Islet of Langerhans (tissue), 1 donor: ENCODE measurements around the gene RPS2.
"Not testable (repeated sequence)": the region's sequence is repeated elsewhere in the genome, so short reads cannot be mapped to it uniquely, and the experiment has no call there.

ENCODE experiments used
- FAIRE-seq: peaks from one replicate; lab custom pipeline; 2011; peaks lifted over from hg19 to GRCh38; lab: Jason Lieb, UNC

Gene RPS2

DNA sequence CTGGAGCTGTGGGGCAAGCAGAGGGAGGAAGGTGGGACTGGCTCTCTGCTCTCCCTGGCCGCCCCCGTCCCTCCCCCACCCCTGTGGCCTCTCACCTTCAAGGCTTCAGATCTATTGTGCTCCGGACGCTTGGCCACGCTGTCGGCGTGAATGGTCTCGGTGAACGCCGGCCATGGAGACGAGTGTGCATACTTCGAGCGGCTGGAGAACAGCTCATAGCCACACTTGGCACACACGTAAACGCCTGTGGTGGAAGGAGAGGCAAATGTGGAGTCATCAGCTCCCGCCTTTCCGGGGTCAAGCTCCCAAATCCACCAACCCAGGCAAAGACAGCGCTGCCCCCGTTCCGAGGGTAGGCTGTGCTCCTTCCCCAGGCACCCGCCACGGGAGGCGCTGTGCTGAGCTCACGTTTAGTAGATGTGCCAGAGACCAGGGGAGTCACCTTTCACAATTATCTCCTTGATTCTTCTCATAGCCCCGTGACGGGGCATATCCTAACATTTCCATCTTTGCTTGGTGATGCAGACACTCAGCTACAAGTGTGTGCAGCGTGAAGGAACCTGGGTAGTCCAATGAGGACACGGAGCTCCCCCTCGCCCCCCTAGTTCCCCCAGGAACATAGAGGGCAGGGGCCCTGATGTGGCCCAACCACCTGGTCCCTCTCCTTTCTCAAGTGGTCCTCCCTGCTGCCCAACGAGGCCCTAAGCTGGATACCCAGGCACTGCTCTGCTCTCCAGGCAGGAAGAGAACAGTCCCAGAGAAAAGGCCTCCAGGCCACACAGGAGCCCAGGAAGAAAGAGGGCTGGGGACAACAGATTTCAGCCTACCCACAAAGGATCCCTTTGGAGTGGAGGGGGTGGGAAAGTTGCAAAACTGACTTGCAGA lies 23.2 kb downstream of the RPS2 start:
- FAIRE-seq = no peak

DNA sequence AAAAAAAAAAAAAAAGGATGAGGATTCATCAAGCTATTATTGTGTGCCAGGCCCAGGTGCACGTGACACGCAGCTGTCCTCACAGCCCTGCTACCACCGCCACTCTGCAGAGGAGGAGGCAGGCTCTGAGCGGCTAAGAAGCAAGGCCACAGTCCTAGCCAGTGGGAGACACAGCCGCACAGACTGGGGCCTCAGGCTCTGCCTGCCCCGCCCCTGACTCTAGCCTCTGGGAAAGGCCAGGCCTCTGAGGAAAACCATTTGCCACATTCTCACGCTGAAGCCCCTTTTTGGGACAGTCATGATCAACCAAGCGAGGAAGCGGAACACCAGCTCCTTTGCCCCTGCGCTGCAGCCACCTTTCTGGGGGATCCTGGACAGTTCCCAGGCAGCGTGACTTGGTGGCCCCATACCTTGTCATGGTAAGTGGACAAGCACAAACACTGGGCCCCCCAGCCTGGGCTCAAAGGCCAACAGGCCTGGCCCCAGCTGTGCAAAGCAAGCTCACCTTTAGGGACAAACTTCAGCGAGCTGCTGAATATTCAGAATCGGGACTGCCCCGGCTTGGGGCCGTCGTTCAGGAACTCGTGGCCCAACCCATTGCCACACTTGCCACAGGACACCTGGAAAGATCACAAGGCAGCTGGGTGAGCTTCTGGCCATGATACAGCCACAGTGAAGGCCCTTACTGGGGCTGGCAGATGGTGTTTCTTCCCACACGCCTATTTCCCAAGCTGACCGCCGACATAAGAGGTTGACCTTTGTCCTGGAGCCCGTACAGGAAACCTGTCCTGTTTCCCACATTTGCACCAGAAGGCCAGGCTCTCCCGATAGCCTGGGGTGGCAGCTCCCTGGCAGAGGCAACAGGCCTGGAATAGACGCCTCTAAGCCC lies 24.1 kb downstream of the RPS2 start:
- no peak for FAIRE-seq

GRCh38 chr16:1939833-1940232 lies 24.8 kb downstream of the RPS2 start:
- not testable (repeated sequence) for FAIRE-seq

GRCh38 chr16:1938910-1939309 lies 25.7 kb downstream of the RPS2 start:
- FAIRE-seq = no peak

- no peak for FAIRE-seq
Measured at GRCh38 chr16:1938316-1938715, 26.3 kb downstream of the RPS2 start.

- FAIRE-seq = no peak
Measured at GRCh38 chr16:1936945-1937479, 27.6 kb downstream of the RPS2 start.

DNA sequence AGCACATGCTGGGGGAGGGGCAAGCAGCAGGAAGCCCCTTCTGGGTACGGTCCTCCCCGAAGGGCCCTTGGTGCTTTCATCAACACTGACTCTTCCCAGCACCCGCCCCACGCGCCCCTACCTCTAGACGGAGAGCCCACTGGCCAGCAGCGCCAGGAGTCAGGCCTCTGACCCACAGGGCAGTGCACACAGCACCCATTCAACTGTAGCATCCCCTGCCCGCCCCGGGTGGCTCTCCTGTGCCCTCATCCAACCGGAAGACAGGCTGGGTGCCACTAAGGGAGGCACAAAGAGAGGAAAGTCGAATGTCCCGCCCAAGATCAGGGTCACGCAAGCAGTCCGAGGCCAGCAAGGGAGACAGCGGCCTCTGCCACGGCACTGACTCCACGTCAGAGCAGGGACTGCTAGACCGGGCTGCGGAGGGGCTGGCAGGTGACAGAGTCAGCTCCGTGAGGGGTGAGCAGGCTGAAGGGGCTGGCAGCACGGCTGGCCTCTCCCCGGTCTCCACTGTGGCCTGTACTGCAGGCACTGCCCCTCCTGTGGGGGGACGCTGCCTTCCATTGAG lies 31.4 kb downstream of the RPS2 start:
- no peak for FAIRE-seq

GRCh38 chr16:1932050-1933028 lies 32.3 kb downstream of the RPS2 start:
- FAIRE-seq = no peak

DNA sequence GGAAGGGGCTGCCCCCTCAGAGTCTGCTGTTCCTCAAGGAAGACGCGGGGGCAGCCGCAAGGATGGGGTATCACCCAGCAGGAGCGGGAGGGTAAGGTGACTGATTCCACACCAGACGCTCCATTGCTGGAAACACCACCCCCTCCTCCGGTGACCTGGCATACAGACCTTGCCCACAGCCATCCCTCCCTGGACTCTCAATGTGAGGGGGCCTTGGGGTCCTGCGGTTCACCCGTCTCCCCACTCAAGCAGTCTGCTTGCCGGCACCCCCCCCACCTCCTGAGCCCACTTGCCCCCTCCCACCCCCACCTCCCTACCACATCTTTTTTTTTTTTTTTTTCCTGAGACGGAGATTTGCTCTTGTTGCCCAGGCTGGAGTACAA lies 34.3 kb downstream of the RPS2 start:
- no peak for FAIRE-seq

DNA sequence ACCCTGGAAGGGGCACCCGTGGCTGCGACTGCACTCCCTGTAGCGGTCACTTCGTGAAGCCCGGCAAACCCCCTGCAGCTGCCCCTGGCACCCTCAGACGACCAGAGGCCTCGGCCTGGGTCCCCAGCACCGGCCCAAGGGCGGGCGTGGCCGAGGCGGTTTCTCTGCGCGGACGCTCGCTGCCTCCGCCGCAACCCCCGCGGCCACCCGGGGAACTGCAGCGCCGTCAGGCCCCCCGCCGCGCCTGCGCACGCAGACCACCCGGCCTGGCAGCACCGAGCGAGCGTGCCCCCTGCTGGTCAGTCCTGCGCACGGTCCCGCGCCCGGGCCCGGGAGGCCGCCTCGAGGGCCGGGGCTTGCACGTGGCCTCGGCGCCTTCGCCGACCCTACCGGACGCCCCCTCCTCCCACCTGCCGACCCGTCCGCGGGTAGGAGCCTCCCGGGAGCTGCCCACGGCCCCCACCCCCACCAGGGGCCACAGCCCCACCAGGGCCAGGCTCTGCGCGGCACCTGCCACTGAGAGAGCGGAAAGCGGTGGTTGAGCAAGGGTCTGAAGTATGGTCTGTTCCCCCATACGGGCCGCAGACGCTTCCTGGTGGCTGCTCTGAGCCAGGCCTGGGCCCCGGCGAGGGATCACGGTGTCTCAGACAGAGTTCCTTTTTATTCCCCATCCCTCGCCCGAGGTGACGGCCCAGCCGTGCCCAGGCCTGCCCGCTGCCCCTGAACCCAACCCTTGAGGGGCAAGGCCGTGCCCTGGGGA lies 34.9 kb downstream of the RPS2 start:
- FAIRE-seq = no peak

- no peak for FAIRE-seq
Measured at GRCh38 chr16:1929105-1929504, 35.5 kb downstream of the RPS2 start.

DNA sequence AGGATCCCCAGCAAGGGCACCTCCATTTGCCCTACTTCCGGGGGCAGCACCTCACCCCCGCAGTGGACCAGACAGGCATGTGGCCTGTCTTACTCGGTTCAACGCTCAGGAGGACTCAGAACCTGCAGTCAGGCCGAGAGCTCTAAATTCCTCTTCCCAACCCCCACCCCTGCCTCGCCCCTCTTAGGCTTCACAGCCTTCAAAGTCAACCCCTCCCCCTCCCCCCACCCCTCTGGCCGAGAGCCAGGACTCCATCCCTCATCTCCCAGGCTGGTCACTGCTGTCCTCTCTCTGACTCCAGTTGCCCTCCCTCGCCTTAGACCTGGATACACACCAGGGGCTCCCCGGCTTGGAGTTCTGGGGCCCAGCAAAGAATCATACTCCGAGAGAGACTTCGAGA lies 38.4 kb downstream of the RPS2 start:
- FAIRE-seq = no peak

- no peak for FAIRE-seq
Measured at GRCh38 chr16:1924095-1924494, 40.5 kb downstream of the RPS2 start.

DNA sequence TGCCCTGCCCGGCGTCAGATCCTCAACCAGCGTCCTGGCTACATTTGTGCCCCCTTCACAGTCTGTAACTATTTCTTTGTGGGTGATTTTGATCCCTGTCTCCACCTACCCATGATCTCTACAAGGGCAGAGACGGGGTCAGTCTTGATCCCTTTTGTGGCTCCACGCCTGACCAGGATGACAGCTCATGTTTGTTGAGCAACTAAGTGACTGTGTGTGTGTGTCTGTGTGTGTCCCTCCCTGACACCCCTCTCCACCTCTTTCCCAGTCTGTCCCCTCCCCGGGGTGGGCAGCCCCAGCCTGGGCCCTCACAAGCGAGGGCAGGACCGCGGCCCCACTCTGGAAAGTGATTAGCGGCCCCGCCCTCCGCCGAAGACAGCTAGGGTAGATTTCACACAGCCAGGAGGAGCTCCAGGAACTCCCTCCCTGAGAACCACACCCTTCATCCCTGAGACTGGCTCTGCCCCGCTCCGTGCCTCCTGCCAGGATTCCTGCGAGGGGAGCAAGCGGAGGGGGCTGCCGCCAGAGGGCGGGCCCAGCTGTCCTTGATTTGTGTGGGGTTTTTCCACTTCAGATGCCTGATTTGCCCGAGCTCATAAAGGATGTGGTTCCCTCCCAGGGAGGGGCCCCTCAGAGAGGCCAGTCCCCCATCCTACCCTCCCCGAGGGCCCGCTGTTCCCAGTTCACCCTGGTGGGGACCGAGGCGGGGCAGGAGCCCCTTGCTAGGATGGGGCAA lies 41.2 kb downstream of the RPS2 start:
- no peak for FAIRE-seq

DNA sequence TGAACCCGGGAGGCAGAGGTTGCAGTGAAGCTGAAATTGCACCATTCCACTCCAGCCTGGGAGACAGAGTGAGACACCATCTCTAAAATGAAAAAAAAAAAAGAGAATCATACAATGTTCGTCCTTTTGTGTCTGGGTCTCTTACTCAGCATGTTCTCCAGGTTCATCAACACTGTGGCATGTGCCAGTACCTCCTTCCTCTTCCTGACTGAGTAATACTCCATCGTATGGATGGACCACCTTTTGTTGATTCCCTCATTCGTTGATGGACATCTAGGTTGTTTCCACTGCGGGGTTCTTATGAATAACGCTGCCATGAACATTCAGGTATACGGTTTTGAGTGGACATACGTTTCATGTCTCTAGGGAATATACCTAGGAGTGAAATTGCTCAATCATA lies 42.3 kb downstream of the RPS2 start:
- no peak for FAIRE-seq

DNA sequence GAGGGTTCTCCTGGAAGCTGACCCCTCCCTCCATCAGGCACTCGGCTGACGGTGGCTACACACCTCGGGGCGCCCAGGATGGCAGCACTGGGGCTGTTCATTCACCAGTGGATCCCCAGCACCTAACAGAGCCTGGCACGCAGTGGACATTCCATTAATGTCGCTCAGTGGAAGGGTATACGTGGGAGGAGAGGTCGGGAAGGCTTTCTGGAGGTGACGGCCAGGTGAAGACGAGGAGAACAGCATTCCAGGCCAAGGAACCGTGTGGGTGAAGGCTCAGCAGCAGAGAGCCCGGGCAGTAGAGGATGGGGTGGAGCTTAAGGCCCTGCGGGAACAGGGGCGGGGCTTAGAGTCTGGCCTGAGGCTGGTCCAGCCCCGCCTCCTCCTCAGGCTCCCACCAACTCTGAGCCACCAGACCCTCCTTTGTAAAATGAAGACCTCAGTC lies 43.9 kb downstream of the RPS2 start:
- FAIRE-seq = no peak

GRCh38 chr16:1920122-1920521 lies 44.5 kb downstream of the RPS2 start:
- not testable (repeated sequence) for FAIRE-seq

GRCh38 chr16:1919327-1919998 lies 45.2 kb downstream of the RPS2 start:
- FAIRE-seq = no peak
